GM18870 (cell line): ENCODE data around the gene HLA-DRA.
A peak's percentile ranks its signal among the peaks of the same experiment; 100 is the strongest.

Source experiments
- ATAC-seq: cut with Tn5 transposase; IDR thresholded peaks from one replicate; pipeline ENCODE4 v1.9.1; 2021; ENCODE audit warnings: moderate library complexity; ENCODE audit not compliant: unreplicated experiment

HLA-DRA gene

DNA sequence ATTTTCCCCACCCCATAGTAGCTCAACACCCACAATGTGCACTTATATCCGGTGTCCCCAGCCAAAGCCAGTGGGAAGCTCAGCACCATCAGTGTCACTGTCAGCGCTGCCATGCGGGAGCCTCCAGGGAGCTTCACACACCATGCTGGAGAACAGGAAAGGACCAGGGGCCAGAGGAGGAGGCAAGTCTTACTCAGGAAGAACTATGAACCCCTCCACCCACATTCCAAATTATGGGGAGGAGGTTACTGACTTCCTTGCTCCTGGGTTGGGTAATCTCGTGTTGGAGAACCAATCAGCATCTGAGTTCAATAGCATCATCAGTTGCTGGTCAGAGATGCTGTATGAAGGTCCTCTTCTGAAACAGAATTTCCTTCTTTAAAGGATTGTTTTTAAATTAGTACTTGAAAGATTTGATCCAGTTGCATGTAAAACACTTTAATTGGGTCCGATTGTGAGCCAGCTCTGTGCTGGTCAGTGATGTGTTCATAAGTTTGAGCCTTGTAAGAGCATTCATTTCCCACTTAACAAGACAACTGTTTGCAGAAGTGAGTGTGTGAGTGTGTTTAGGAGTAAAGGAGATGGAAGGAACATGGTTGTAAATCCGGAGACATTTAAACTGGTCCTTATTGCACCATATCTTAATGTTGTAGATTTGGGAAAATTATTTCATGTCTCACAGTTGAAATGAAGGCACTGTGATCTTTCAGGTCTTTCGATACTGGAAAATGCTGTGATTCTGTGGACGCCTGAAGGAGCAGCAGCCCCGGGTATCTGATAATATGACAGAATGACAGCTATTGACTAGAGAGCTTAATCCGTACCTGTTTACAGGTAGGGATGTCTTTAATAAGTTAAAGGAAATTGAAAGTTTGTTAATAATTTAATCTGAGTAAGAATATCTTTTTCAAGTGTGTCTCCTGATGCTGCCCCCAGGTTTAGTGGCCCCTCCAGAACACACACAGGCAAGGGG lies 34.0 kb downstream of the HLA-DRA start:
- peak; percentile 82 for ATAC-seq

DNA sequence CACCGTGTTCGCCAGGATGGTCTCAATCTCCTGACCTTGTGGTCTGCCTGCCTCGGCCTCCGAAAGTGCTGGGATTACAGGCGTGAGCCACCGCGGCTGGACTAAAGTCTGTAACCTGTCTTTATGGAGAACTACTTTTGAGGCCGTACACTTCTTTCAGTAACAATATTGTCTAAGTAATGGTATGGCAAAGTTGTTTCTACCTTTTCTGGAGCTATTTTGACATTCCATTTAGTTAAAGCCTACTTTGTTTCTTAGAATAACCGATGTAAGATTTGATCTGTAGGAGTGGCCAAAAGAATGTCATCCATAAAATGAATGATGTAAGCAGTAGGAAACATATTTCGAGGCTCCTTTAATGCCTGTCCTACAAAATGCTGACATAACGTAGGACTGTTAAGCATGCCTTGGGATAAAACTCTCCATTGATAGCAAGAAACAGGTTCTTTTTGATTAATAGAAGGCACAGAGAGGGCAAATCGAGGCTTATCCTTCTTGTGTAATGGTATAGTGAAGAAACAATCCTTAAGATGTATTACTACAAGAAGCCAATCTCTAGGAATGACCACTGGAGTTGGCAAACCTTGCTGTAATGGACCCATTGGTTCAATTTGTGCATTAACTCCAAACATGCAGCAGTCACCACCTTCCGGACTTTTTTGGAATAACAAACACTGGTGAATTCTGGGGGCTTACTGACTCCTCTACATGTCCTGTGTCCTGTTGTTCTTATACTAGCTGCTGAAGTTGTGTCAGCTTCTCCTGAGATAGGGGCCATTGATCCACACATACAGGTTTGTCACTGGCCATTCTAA lies 35.9 kb downstream of the HLA-DRA start:
- no peak for ATAC-seq

DNA sequence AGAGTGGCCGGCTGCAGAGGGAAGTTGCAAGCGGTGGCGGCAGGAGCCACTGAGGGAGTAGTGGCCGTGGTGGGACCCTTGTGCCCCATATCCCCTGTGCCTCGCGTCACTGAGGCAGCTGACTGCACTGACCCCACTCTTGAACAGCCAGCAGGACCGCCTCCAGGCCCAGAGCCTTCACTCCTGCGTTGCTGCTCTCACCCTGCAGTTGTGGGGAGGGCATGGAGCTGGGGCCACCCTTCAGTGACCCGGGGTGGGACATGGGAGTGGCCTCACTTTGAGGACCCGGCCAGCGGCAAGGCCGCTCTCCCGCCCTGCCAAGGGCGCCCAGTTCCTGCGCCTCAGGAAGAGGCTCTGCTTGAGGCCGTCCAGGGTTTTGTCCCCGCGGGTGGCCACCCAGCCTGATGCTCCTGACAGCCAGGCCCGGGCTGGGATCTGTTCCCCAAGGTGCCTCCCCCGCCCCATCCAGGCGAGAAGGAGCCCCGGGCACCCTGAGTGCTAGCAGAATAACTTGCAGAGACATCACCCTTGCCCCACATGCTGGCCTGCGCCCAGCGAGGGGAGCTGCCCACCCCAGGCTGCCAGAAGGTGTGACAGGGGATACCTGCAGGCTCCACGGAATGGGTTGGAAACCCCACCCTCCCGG lies 44.4 kb downstream of the HLA-DRA start:
- ATAC-seq: no peak

DNA sequence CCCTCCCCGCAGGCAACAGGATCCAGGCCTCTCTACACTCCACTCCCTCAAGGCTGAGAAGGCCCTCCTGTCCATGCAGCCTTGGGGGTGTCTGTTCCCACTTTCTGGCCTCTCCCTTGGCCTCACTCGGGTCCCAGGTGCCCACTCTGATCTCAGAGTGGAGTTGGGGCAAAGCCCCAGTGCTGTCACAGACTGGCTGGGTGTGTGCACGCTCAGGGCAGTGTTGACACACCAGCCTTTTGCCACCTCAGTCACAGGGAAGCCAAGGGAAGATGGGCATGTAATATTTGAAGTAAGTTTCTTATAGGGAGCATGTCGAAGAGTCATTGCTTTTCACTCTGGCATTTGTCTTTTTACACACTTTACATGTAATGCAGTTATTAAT lies 44.9 kb downstream of the HLA-DRA start:
- no peak for ATAC-seq

DNA sequence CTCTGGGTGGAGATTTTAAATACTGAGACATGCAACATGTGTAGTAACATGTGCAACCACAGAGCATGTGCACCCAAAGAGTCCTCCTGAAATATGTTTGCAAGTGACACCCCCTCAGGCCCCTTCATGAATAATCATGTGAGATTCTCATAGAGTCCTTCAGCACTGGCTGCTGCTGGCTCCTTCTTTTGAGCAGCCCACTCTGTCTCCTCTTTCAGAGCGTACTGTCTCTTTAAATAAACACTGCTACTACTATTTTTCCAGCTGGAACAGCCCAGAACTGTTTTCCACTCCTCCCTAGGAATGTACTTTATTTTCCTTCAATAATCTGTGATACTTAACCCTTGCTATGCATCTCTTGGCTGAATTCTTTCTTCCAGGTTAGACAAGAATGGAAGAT lies 48.4 kb downstream of the HLA-DRA start:
- no peak for ATAC-seq

DNA sequence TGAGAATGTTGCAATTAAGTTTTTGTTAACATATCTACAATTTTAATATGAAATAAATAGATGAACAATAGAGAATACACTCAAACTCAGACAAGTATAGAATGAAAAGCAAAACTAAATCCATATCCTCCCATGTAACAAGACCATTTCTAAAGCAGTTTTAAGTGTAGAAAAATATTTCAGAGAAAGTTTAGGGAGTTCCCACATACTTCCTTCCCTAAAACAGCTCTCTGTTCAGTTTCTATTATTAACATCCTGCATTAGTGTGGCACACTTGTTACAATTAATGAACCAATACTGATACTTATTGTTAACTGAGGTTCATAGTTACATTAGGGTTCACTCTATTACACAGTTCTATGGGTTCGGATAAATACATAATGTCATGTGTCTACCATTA lies 52.0 kb downstream of the HLA-DRA start:
- no peak for ATAC-seq

DNA sequence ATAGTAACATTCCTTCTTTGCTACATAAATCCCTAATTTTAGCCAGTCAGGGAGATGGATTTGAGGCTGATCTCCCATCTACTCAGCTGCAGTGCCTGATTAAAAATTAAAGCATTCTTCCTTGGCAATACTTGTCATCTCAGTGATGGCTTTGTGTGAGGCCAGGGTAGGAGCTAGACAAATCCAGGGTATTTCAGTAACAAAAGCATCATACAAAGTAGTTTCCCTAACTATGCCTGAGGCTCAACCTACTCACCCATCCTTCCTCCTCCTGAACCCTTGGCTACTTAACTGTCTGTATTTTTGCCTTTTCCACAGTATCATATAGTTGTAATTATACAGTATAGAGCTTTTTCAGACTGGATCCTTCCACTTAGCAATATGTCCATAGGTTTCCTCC lies 52.7 kb downstream of the HLA-DRA start:
- ATAC-seq: no peak
